Fibroblast of lung (primary cell): ENCODE results near the gene CLEC16A. TPM values are rescaled to one million over a fixed set of nuclear protein-coding genes. Genes with fewer than 3 reads are reported as not detected.

Experiments used
- DNase-seq, 2 donors: peaks; one replicate each; pipeline versions ENCODE4 v3.0.0 to v3.0.0-alpha.2; 2010; ENCODE audit warnings: low read depth in 2 of 2
- H2AFZ ChIP-seq: 2 replicates; pipeline ENCODE4 v1.5.1; 2012; ENCODE audit warnings: low read length, control low read depth, inconsistent platforms
- H3K27ac ChIP-seq: 2 replicates; pipeline ENCODE4 v1.5.1; 2011; ENCODE audit warnings: low read length, control low read depth; ENCODE audit not compliant: insufficient read depth
- H3K27me3 ChIP-seq: 2 replicates; pipeline ENCODE4 v1.5.1; 2011; ENCODE audit warnings: mild to moderate bottlenecking, low read length; ENCODE audit not compliant: control insufficient read depth, insufficient read depth
- H3K36me3 ChIP-seq: 2 replicates; pipeline ENCODE4 v1.5.1; 2011; ENCODE audit warnings: low read length; ENCODE audit not compliant: control insufficient read depth, insufficient read depth
- H3K4me1 ChIP-seq: 2 replicates; pipeline ENCODE4 v1.5.1; 2011; ENCODE audit warnings: low read length; ENCODE audit not compliant: control insufficient read depth, insufficient read depth; ENCODE audit errors: extremely low read depth
- H3K4me2 ChIP-seq: 2 replicates; pipeline ENCODE4 v1.5.1; 2011; ENCODE audit warnings: low read length, control low read depth; ENCODE audit not compliant: insufficient read depth; ENCODE audit errors: extremely low read depth
- H3K4me3 ChIP-seq, 4 experiments: fragments of 200-600 bp in 1 of 4; sonication (generic) in 1 of 4; replicated peaks in 1 of 4; 2 replicates each; pipeline ENCODE4 v1.5.1; 2011 to 2016; ENCODE audit warnings: low read length in 4 of 4, low read depth in 3 of 4, mild to moderate bottlenecking in 3 of 4, control low read depth in 2 of 4, inconsistent platforms in 1 of 4, mixed read lengths in 1 of 4; ENCODE audit not compliant: insufficient read depth in 1 of 4; ENCODE audit errors: control extremely low read depth in 1 of 4
- H3K79me2 ChIP-seq: 2 replicates; pipeline ENCODE4 v1.5.1; 2012; ENCODE audit warnings: mild to moderate bottlenecking, low read length, inconsistent platforms; ENCODE audit not compliant: control insufficient read depth, insufficient read depth
- H3K9ac ChIP-seq: 2 replicates; pipeline ENCODE4 v1.5.1; 2011; ENCODE audit warnings: mild to moderate bottlenecking, low read length, control low read depth; ENCODE audit not compliant: insufficient read depth
- H3K9me3 ChIP-seq: 2 replicates; pipeline ENCODE4 v1.5.1; 2012; ENCODE audit warnings: low read depth, low read length; ENCODE audit not compliant: control insufficient read depth, insufficient read depth
- H4K20me1 ChIP-seq: 2 replicates; pipeline ENCODE4 v1.5.1; 2011; ENCODE audit warnings: low read length; ENCODE audit not compliant: control insufficient read depth, insufficient read depth; ENCODE audit errors: extremely low read depth
- CTCF ChIP-seq, 2 donors: IDR thresholded peaks in 1 of 2; conservative IDR thresholded peaks in 1 of 2; 1 replicate in 1 of 2; 2 replicates in 1 of 2; pipeline ENCODE4 v1.5.1; 2011 to 2012; ENCODE audit warnings: low read length in 2 of 2, control low read depth in 1 of 2, inconsistent platforms in 1 of 2, low read depth in 1 of 2, mild to moderate bottlenecking in 1 of 2
- EZH2 ChIP-seq: IDR thresholded peaks from 2 replicates; pipeline ENCODE4 v1.5.1; 2012; ENCODE audit warnings: low read length, control low read depth, mild to moderate bottlenecking; ENCODE audit errors: missing control alignments
- polyA plus RNA-seq, 2 donors: library from polyadenylated mRNA; depleted of rRNA in 1 of 2; stranded (reverse) in 1 of 2; unstranded in 1 of 2; fragments of >200 nt; gene quantifications; 2 replicates each; pipeline ENCODE4 v1.2.1, GENCODE V29; 2011 to 2012; ENCODE audit warnings: missing spikeins in 1 of 2
- total RNA-seq: library from RNA; depleted of rRNA; stranded (reverse); fragments of >200 nt; gene quantifications from 2 replicates; pipeline ENCODE4 v1.2.1, GENCODE V29; 2014

CLEC16A gene
- total and polyA plus RNA-seq, 2 donors (not counting 1 experiment from before 2014, with no cell fraction given), result 9.1 to 22.0 TPM

- no peak overlapping the region for H3K9ac ChIP-seq
- no peak for DNase-seq
- no peaks in the 10 kb centered on the region for H4K20me1 ChIP-seq
- H3K4me3 ChIP-seq, result no peak overlapping the region
- peak overlapping the region; percentile 16 for H3K4me2 ChIP-seq
- no peaks in the 10 kb centered on the region for H3K9me3 ChIP-seq
- H3K27me3 ChIP-seq, result no peaks in the 10 kb centered on the region
- H3K36me3 ChIP-seq, result no peaks in the 10 kb centered on the region
- no peak for TF ChIP-seq EZH2
- no peak for TF ChIP-seq CTCF (conservative IDR thresholded peaks at IDR 0.05 in 1 of 2, IDR thresholded peaks at IDR 0.05 in 1 of 2; ENCODE audit: low read depth in 1 of 2, low read length in 2 of 2)
- no peaks in the 10 kb centered on the region for H3K79me2 ChIP-seq
- no peak overlapping the region for H3K27ac ChIP-seq
- no peak overlapping the region for H2AFZ ChIP-seq
- peaks cover 8% of the 10 kb centered on the region for H3K4me1 ChIP-seq
Observed at GRCh38 chr16:11224096-11224893, 279.9 kb downstream of the CLEC16A start.

GRCh38 chr16:11224894-11225676, 280.7 kb downstream of the CLEC16A start:
- peaks cover 8% of the 10 kb centered on the region for H3K4me1 ChIP-seq
- H3K9ac ChIP-seq, result peak overlapping the region; percentile 26
- no peaks in the 10 kb centered on the region for H4K20me1 ChIP-seq
- no peaks in the 10 kb centered on the region for H3K79me2 ChIP-seq
- no peaks in the 10 kb centered on the region for H3K36me3 ChIP-seq
- peak overlapping the region; percentile 76 for H3K4me2 ChIP-seq
- H2AFZ ChIP-seq, result peak overlapping the region; percentile 83
- TF ChIP-seq CTCF (conservative IDR thresholded peaks at IDR 0.05 in 1 of 2, IDR thresholded peaks at IDR 0.05 in 1 of 2; ENCODE audit: low read depth in 1 of 2, low read length in 2 of 2) (no peak), EZH2 (no peak)
- DNase-seq, result no peak
- H3K9me3 ChIP-seq, result no peaks in the 10 kb centered on the region
- H3K27ac ChIP-seq, result no peak overlapping the region
- peak overlapping the region in 1 of 4 experiments; percentile 12 for H3K4me3 ChIP-seq
- H3K27me3 ChIP-seq, result no peaks in the 10 kb centered on the region
